ENCODE results near the gene SOCS2. TPM values are rescaled to one million over a fixed set of nuclear protein-coding genes. Genes with fewer than 3 reads are reported as not detected.

The SOCS2 gene
- total RNA-seq, 1 donor from 2014 or later = 10.5 TPM

GRCh38 chr12:93569656-93570551 lies 2.6 kb upstream of the SOCS2 start:
- DNase-seq (ENCODE audit: low read depth) = peak; percentile 60
- peak; percentile 83 for TF ChIP-seq CTCF (IDR thresholded peaks at IDR 0.05; ENCODE audit: insufficient read depth, low read length, severe bottlenecking)
- H3K4me3 ChIP-seq (ENCODE audit: low read depth, low read length) = peak overlapping the region; percentile 76
- no peaks in the 10 kb centered on the region for H3K36me3 ChIP-seq (ENCODE audit: control insufficient read depth, insufficient read depth, low read length)
- FAIRE-seq = no peak
- H3K27me3 ChIP-seq (ENCODE audit: control insufficient read depth, insufficient read depth, low read length) = no peaks in the 10 kb centered on the region

GRCh38 chr12:93570552-93571364 lies 1.7 kb upstream of the SOCS2 start:
- no peak for FAIRE-seq
- no peak for TF ChIP-seq CTCF (IDR thresholded peaks at IDR 0.05; ENCODE audit: insufficient read depth, low read length, severe bottlenecking)
- Histone ChIP-seq H3K27me3 (ENCODE audit: control insufficient read depth, insufficient read depth, low read length) (no peaks in the 10 kb centered on the region), H3K4me3 (ENCODE audit: low read depth, low read length) (peak overlapping the region; percentile 76), H3K36me3 (ENCODE audit: control insufficient read depth, insufficient read depth, low read length) (no peaks in the 10 kb centered on the region)
- peak; percentile 82 for DNase-seq (ENCODE audit: low read depth)

GRCh38 chr12:93571365-93571924 lies 1.0 kb upstream of the SOCS2 start:
- peak; percentile 42 for TF ChIP-seq CTCF (IDR thresholded peaks at IDR 0.05; ENCODE audit: insufficient read depth, low read length, severe bottlenecking)
- DNase-seq (ENCODE audit: low read depth) = no peak
- FAIRE-seq = no peak
- H3K36me3 ChIP-seq (ENCODE audit: control insufficient read depth, insufficient read depth, low read length) = no peaks in the 10 kb centered on the region
- H3K4me3 ChIP-seq (ENCODE audit: low read depth, low read length) = peak overlapping the region; percentile 76
- H3K27me3 ChIP-seq (ENCODE audit: control insufficient read depth, insufficient read depth, low read length) = no peaks in the 10 kb centered on the region

GRCh38 chr12:93572712-93573551 lies 457 bp downstream of the SOCS2 start:
- FAIRE-seq (no peak), DNase-seq (ENCODE audit: low read depth) (no peak)
- no peaks in the 10 kb centered on the region for H3K36me3 ChIP-seq (ENCODE audit: control insufficient read depth, insufficient read depth, low read length)
- no peak for TF ChIP-seq CTCF (IDR thresholded peaks at IDR 0.05; ENCODE audit: insufficient read depth, low read length, severe bottlenecking)
- no peaks in the 10 kb centered on the region for H3K27me3 ChIP-seq (ENCODE audit: control insufficient read depth, insufficient read depth, low read length)
- peak overlapping the region; percentile 76 for H3K4me3 ChIP-seq (ENCODE audit: low read depth, low read length)

- peak; percentile 66 for DNase-seq (ENCODE audit: low read depth)
- FAIRE-seq = no peak
Measured at GRCh38 chr12:93573552-93574223, 1.2 kb downstream of the SOCS2 start.

More at GRCh38 chr12:93573552-93574223, 1.2 kb downstream of the SOCS2 start:
- H3K27me3 ChIP-seq (ENCODE audit: control insufficient read depth, insufficient read depth, low read length) = no peaks in the 10 kb centered on the region
- peak overlapping the region; percentile 76 for H3K4me3 ChIP-seq (ENCODE audit: low read depth, low read length)
- TF ChIP-seq CTCF (IDR thresholded peaks at IDR 0.05; ENCODE audit: insufficient read depth, low read length, severe bottlenecking) = no peak
- H3K36me3 ChIP-seq (ENCODE audit: control insufficient read depth, insufficient read depth, low read length) = no peaks in the 10 kb centered on the region
